HG03432 (cell line): Measurements from ENCODE around the gene SORCS3.

Experiments used
- ATAC-seq: cut with Tn5 transposase; IDR thresholded peaks from one replicate; pipeline ENCODE4 v1.9.1; 2021; ENCODE audit warnings: mild to moderate bottlenecking, moderate library complexity; ENCODE audit not compliant: unreplicated experiment

Gene SORCS3

GRCh38 chr10:104988686-104989085, 347.6 kb downstream of the SORCS3 start:
- no peak for ATAC-seq

DNA sequence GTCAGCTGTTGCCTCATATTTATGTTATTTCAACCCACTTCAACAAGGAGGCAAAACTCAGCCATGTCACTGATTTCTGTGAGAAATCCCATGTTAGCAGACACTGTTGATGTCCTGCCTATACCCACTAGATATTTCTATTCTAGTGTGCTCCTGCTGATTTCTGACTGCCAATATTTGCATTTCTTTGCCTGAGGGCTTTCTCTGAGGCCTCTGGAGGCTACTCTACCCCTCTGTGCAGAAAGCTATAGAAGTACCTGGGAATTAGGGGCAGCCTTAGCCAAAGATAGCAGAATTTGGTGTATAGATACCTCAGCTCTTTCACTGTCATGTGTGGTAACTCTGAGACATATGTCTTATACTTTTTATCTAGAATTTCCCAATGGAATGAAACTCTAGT, 348.8 kb downstream of the SORCS3 start:
- ATAC-seq, result no peak

DNA sequence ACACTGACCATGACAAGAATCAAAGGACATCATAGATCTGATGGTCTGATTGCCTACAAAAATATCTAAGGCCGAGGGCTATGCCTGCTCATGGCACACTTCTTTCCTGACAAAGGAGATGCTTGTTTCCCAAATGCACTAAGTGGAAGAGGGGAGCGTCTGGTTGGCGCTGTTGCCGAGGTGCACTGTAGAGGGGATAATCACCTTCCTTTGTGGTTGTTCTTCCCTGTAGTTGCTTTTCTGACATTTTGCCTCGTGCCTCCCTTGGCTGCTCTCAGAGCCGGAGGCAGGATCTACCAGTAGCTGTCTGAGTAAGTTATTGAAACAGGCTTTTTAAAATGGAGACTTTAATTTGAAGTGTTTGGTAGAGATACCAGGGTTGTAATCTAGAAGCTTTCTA, 352.0 kb downstream of the SORCS3 start:
- ATAC-seq, result no peak

DNA sequence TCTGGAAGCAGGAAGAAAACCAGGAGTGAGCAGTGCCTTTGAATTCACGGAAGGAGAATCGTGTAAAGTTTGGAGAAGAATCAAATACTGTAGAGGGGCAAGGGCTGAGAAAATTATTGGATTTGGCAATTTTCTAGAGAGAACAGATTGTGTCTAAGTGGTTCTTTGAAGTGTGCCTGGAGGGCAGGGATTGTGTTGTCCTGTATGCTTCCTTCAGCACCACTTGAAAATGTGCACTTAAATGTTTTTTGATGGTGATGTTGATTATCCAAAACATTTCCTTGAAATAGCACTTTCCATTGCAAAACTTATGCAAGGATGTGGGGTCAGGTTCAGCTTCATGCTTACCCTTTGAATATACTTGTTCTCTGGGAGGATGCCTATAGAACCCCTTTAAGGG, 360.2 kb downstream of the SORCS3 start:
- no peak for ATAC-seq

- no peak for ATAC-seq
These were observed 369.5 kb downstream of the SORCS3 start for GRCh38 chr10:105010411-105011121.

- peak; percentile 71 for ATAC-seq
These were observed 376.0 kb downstream of the SORCS3 start for GRCh38 chr10:105017116-105017515.

GRCh38 chr10:105017691-105018090, 376.6 kb downstream of the SORCS3 start:
- no peak for ATAC-seq

DNA sequence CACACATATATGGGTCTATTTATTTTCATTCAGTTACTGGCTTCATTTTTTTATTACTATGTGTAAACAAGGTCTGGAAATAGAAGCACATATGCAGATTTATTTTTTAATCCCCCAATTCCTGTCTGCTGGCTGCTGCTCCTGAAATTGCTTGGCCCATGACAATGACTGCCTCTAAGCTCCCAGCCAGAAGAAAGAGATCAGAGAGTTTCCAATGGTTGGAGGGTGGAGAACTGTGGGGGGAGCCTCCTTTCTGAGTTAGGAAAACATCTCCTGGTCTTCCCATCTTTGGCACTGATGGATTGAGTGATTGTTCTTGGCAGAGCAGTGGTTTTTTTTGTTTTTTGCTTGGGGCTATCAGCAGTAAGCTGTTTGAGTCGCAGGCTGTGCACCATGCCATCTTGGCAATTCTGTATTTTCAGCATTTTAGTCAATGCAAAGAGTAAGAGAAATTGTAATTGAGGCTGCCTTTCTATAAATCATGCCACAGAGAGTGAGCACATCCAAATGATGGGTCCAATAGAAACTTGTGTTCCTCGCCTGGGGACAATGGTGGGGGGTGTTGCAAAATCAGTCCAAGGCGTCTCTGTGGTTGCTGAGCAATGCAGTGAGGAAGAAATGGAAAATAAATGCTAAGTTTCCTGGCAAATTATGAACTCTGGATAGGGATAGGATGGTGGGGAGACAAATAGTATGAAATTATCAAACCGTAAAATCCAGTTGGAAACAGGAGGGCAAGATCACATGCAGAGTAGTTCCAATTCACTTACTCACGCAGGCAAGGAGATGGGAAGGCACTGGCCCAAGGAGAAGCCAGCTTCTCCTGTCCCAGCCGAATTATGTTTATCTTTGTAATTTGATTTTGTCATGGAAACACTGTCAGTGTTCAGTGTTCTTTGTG, 382.4 kb downstream of the SORCS3 start:
- ATAC-seq, result no peak

- ATAC-seq, result no peak
These were observed 383.1 kb downstream of the SORCS3 start for GRCh38 chr10:105024184-105024583.

- ATAC-seq, result no peak
These were observed 384.0 kb downstream of the SORCS3 start for GRCh38 chr10:105025092-105025491.

GRCh38 chr10:105026566-105026965, 385.5 kb downstream of the SORCS3 start:
- no peak for ATAC-seq

GRCh38 chr10:105029286-105029685, 388.2 kb downstream of the SORCS3 start:
- ATAC-seq, result no peak

DNA sequence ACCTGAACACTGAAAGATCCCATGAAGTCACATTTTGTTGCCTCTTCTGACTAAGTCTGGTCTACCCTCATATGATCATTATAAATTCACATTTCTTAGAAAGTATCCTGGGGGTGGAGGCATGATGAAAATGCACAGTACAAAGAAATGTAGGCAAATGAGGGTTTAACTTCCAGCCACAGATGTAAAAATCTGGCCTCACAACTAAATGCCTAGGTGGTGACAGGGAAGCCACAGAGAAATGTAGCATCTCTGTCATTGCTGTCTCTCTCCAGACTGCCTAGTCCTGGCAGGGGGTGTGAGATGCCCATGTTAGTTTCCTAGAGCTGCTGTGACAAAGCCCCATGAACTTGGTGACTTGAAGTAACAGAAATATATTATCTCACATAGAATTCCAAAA, 395.9 kb downstream of the SORCS3 start:
- no peak for ATAC-seq

- no peak for ATAC-seq
These were observed 400.9 kb downstream of the SORCS3 start for GRCh38 chr10:105041956-105042355.

DNA sequence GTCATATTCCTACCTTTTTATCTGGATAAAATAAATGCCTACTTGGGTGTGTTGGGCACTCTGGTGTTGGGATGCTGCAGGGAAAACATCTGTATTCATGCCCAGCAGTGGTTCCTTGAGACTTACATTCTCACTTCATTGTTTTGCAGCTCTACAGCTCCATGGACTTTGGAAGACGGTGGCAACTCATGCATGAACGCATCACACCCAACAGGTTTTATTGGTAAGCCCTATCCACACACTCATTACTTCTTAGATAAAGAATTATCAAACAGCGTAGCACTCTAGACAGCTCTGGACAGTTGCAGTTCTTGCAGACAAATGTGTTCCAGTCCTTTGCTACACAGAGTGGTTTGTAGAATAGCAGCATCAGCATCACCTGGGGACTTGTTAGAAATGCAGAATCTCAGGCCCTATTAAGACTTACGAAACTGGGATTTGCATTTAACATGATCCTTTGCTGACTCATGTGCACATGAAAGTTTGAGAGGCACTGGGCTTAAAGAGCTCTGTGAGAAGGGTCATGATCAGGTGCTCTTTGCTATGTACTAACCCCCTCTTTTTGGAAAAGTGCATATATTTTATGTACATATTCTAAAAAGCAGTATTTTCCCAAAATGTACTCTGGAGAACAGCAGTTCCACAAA, 401.9 kb downstream of the SORCS3 start:
- ATAC-seq, result no peak

DNA sequence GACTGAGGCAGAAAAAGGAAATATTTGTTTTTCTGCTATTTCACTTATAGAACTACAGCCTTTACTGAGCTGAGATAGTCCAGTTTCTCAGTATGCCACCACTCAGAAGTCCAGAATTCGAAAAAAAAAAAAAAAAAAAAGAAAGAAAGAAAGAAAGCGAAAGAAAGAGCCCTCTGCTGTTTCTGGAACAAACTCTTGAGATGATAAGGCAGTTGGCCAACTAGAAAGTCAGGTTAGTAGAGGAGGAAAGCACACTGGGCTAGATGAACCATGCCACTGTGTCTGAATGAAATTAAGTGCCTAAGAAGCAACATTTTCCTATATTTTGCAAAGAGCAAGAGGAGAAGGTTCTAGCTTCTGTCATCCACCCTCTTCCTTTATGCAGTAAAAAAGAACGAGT, 403.8 kb downstream of the SORCS3 start:
- no peak for ATAC-seq

GRCh38 chr10:105056413-105056812, 415.3 kb downstream of the SORCS3 start:
- no peak for ATAC-seq

GRCh38 chr10:105062951-105063350, 421.9 kb downstream of the SORCS3 start:
- no peak for ATAC-seq

GRCh38 chr10:105063796-105064195, 422.7 kb downstream of the SORCS3 start:
- ATAC-seq, result peak; percentile 65

GRCh38 chr10:105068497-105068896, 427.4 kb downstream of the SORCS3 start:
- no peak for ATAC-seq

- no peak for ATAC-seq
These were observed 429.2 kb downstream of the SORCS3 start for GRCh38 chr10:105070249-105070648.

- ATAC-seq, result no peak
These were observed 429.9 kb downstream of the SORCS3 start for GRCh38 chr10:105070952-105071351.
